AG04450 (cell line): ENCODE data around the gene UAP1L1. TPM values are rescaled to one million over a fixed set of nuclear protein-coding genes. Genes with fewer than 3 reads are reported as not detected.

ENCODE experiments used
- CTCF ChIA-PET: fragments of 300-600, 350-600 bp; formaldehyde crosslinking; extraction: SDS; loops from one replicate; lab custom pipeline; 2022; ENCODE audit warnings: antibody characterized with exemption, inconsistent platforms; lab: Charles Lee
- POLR2A ChIA-PET: fragments of 350-600 bp; formaldehyde crosslinking; extraction: SDS; loops from one replicate; lab custom pipeline; 2021; ENCODE audit warnings: antibody characterized with exemption, inconsistent platforms; lab: Yijun Ruan, JAX
- DNase-seq: peaks from one replicate; pipeline ENCODE4 v3.0.0-alpha.2; 2011; ENCODE audit warnings: low read depth, low spot score
- H3K27ac ChIP-seq: one replicate; pipeline ENCODE4 v1.5.1; 2012; ENCODE audit warnings: low read depth, low read length, control low read depth
- H3K27me3 ChIP-seq: one replicate; pipeline ENCODE4 v1.6.0; 2012; ENCODE audit warnings: low read length; ENCODE audit not compliant: control insufficient read depth, insufficient read depth
- H3K4me3 ChIP-seq: 2 replicates; pipeline ENCODE4 v1.5.1; 2011; ENCODE audit warnings: mild to moderate bottlenecking, low read depth, low read length, control low read depth
- H3K9me3 ChIP-seq: 2 replicates; pipeline ENCODE4 v1.5.1; 2012; ENCODE audit warnings: low read length; ENCODE audit not compliant: control insufficient read depth, insufficient read depth
- polyA plus RNA-seq: library from polyadenylated mRNA; depleted of rRNA; stranded (reverse); fragments of >200 nt; gene quantifications from 2 replicates; pipeline ENCODE4 v1.2.3, GENCODE V29; 2011
- TF ChIP-seq, protein P1 (sequence below): IDR thresholded peaks from 2 replicates; pipeline ENCODE4 v1.5.1; 2011; ENCODE audit warnings: low read depth, low read length, control low read depth, inconsistent platforms

UAP1L1 gene
- polyA plus RNA-seq, 1 experiment: 5.1 TPM

- H3K4me3 ChIP-seq: no peak overlapping the region
- ChIA-PET POLR2A (no interaction called here), CTCF (no interaction called here)
- TF ChIP-seq, protein P1, sequence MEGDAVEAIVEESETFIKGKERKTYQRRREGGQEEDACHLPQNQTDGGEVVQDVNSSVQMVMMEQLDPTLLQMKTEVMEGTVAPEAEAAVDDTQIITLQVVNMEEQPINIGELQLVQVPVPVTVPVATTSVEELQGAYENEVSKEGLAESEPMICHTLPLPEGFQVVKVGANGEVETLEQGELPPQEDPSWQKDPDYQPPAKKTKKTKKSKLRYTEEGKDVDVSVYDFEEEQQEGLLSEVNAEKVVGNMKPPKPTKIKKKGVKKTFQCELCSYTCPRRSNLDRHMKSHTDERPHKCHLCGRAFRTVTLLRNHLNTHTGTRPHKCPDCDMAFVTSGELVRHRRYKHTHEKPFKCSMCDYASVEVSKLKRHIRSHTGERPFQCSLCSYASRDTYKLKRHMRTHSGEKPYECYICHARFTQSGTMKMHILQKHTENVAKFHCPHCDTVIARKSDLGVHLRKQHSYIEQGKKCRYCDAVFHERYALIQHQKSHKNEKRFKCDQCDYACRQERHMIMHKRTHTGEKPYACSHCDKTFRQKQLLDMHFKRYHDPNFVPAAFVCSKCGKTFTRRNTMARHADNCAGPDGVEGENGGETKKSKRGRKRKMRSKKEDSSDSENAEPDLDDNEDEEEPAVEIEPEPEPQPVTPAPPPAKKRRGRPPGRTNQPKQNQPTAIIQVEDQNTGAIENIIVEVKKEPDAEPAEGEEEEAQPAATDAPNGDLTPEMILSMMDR: no peak
- no peaks in the 10 kb centered on the region; the same call in 1 of the 2 replicates for H3K9me3 ChIP-seq
- H3K27ac ChIP-seq: no peak overlapping the region
- DNase-seq: no peak
- H3K27me3 ChIP-seq: no peaks in the 10 kb centered on the region
Observed at GRCh38 chr9:137041124-137041523, 36.2 kb upstream of the UAP1L1 start.

DNA sequence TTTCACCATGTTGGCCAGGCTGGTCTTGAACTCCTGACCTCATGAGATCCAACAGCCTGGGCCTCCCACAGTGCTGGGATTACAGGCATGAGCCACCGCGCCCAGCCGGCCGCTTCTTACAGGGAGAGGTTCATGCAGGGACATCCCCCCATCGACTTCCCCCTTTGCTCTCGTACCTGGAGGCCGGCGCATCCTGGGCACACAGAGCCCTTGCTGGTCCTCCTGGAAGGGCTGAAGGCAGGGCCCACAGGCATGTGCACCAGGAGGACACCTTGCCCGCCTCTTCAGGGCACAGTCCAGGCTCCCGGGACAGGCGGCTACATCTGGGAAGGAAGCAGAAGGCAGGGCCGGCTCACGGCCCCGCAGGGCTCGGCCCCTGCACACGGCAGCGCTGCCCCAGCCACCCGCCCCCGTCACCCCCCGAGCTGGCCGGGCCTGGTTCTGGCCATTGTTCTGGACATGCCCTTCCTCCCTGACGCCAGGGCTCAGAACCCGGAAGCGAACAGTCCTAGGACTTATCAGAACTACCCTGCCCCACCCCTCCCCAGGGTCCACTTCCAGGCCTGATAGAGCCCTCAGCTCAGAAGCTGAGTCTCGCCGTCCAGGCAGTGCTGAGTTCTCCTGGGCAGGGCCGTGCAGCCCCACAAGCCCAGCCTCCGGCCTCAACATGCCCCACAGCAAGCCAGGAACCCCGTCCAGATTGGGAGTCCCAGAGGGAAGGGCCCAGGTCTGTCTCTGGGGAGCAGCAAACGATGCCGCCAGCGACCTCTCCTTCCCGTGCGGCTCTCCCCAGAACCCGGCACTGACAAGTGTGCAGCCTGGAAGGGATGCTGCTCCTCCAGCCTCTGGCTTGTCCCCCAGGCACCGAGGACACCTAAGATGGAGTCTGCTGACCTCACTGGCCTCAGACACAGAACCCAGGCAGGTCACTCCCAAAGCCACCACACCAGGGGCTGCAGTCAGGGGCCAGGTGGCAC is 34.3 kb upstream of the UAP1L1 start:
- TF ChIP-seq, protein P1: no peak
- Histone ChIP-seq H3K4me3 (no peak overlapping the region), H3K9me3 (no peaks in the 10 kb centered on the region; the same call in 1 of the 2 replicates), H3K27me3 (peaks cover 7% of the 10 kb centered on the region), H3K27ac (no peak overlapping the region)
- ChIA-PET CTCF (interaction anchor here (1.9 to 2.3 kb wide), 2 partner anchors 8 to 13 kb away, joined by 9 to 13 read pairs; no protein-coding TSS in a partner anchor), POLR2A (interaction anchor here (0.6 kb wide), 1 partner anchor 134 kb away, joined by 3 read pairs; no protein-coding TSS in a partner anchor)
- DNase-seq: no peak

GRCh38 chr9:137044037-137044436 is 33.3 kb upstream of the UAP1L1 start:
- ChIA-PET CTCF (interaction anchor here (1.9 to 2.3 kb wide), 2 partner anchors 9 to 14 kb away, joined by 9 to 13 read pairs; no protein-coding TSS in a partner anchor), POLR2A (no interaction called here)
- H3K9me3 ChIP-seq: no peaks in the 10 kb centered on the region; the same call in 1 of the 2 replicates
- H3K27me3 ChIP-seq: peaks cover 9% of the 10 kb centered on the region
- DNase-seq: no peak
- no peak overlapping the region for H3K27ac ChIP-seq
- TF ChIP-seq, protein P1: no peak
- H3K4me3 ChIP-seq: no peak overlapping the region

- CTCF ChIA-PET: interaction anchor here (1.9 to 2.3 kb wide), 2 partner anchors 10 to 15 kb away, joined by 9 to 13 read pairs; no protein-coding TSS in a partner anchor
- no peak for DNase-seq
- no peaks in the 10 kb centered on the region; the same call in 1 of the 2 replicates for H3K9me3 ChIP-seq
- POLR2A ChIA-PET: interaction anchor here (0.8 kb wide), 1 partner anchor 196 kb away, joined by 3 read pairs; the partner anchor contains the start of gene TUBB4B
- peaks cover 15% of the 10 kb centered on the region for H3K27me3 ChIP-seq
- peak overlapping the region; percentile 68 for H3K4me3 ChIP-seq
- TF ChIP-seq, protein P1: no peak
- H3K27ac ChIP-seq: no peak overlapping the region
Observed at GRCh38 chr9:137044502-137045177, 32.7 kb upstream of the UAP1L1 start.
